ENCODE data around the gene MRPL24. TPM values are rescaled to one million over a fixed set of nuclear protein-coding genes. Genes with fewer than 3 reads are reported as not detected.
A peak's percentile ranks its signal among the peaks of the same experiment; 100 is the strongest.

The MRPL24 gene
- total and polyA plus RNA-seq, 2 of the 4 experiments (the other 2 are of a cell fraction), result 68.8 to 99.5 TPM

DNA sequence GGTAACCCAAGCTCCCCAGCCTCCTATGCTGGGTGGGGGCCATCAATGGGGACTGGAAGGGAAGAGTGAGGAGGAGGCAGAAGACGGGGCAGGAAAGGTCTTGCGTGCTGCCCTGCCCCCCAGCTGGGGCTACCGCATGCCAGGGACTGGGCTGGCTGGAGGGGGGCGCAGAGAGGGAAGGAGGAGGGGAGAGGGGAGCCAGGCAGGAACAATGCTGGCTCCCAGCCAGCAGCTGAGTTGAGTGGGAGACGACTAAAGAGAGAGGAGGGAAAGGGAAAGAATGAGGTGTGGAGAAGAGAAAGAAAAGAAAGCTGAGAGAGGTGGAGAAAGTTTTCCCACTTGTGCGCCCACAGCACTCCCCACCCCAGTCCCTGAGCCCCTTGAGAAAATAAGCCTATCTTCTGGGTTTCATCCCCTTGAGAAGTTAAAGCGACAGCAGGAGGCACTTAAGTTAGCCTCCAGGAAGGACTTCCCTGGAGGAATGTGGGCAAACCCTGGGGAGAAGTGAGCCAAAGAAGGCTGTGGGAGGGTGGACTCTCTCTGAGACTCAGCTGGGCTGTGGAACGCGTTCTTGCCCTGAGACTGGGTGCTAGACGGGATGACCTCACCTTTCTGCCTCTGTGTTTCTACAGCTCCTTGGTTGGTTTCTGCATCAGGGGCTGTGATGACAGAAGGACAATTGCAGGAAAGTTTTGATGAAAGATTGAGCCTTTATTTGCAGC, 50.8 kb downstream of the MRPL24 start:
- H2BK120ac ChIP-seq (ENCODE audit: low read depth, low read length), result no peak overlapping the region
- H3K56ac ChIP-seq (ENCODE audit: extremely low read depth, insufficient read depth, low read length), result no peak overlapping the region
- ATAC-seq (ENCODE audit: low read depth) (no peak), DNase-seq (no peak)
- H2AK9ac ChIP-seq (replicated peaks; ENCODE audit: low read depth, low read length, poor library complexity), result peak overlapping the region; percentile 72
- no peaks in the 10 kb centered on the region for H4K20me1 ChIP-seq (ENCODE audit: insufficient read depth, low read length)
- intact Hi-C loops (cut with micrococcal nuclease) (loop anchor here (1.0 kb wide), 5 partner anchors 15 to 237 kb away; partner anchors contain the start of genes CRABP2 and NTRK1), dilution Hi-C loops (cut with HindIII; ENCODE audit: low sequenced_read_pairs, unreplicated experiment) (no loop called here), in situ Hi-C loops (cut with MboI; ENCODE audit: low sequenced_read_pairs) (loop anchor here (5.0 to 10.0 kb wide), 2 partner anchors 32 to 195 kb away; no protein-coding TSS in a partner anchor)
- CTCF ChIA-PET, result interaction anchor here (0.6 to 5.2 kb wide), 27 partner anchors 9 to 244 kb away, joined by 3 to 104 read pairs (median 5); partner anchors contain the start of genes CRABP2, ISG20L2, METTL25B and MRPL24
- no peak overlapping the region for H2BK15ac ChIP-seq (ENCODE audit: low read depth, low read length)
- H3K23ac ChIP-seq (ENCODE audit: low read depth, low read length), result no peak overlapping the region
- H3K4ac ChIP-seq (ENCODE audit: low read depth, low read length), result peak overlapping the region; percentile 3; the same call in 1 of the 2 replicates
- no peak overlapping the region for H2BK5ac ChIP-seq (ENCODE audit: low read depth, low read length, poor library complexity, severe bottlenecking)
- H3K4me3 ChIP-seq (ENCODE audit: insufficient read depth, low read depth, low read length), result no peak overlapping the region
- no peak overlapping the region for H4K91ac ChIP-seq (ENCODE audit: insufficient read depth, low read depth, low read length)
- no peaks in the 10 kb centered on the region for H3K36me3 ChIP-seq (ENCODE audit: control insufficient read depth, insufficient read depth, low read length)
- H3K27me3 ChIP-seq (ENCODE audit: control insufficient read depth, insufficient read depth, low read length), result peaks cover 3% of the 10 kb centered on the region; the same call in 1 of the 2 replicates
- no TSS peak for BruUV-seq (replicated peaks)
- H4K8ac ChIP-seq (ENCODE audit: low read depth in 2 of 2, low read length in 2 of 2), result no peak overlapping the region; a peak in 1 of 4 replicates
- POLR2A ChIA-PET (ENCODE audit: unreplicated experiment), result no interaction called here
- no peaks in the 10 kb centered on the region for H3K79me1 ChIP-seq (ENCODE audit: low read depth in 1 of 2, low read length in 2 of 2)
- peaks cover 6% of the 10 kb centered on the region; the same call in 1 of the 2 replicates for H3K4me1 ChIP-seq (ENCODE audit: control insufficient read depth, insufficient read depth, low read length)
- no peak overlapping the region; the same call in 1 of the 2 replicates for H3K4me2 ChIP-seq (ENCODE audit: low read depth, low read length)
- peak overlapping the region; percentile 97 for H2AFZ ChIP-seq (replicated peaks; ENCODE audit: low read length, poor library complexity)
- no peak overlapping the region for H2AK5ac ChIP-seq (ENCODE audit: low read depth, low read length)
- H2BK20ac ChIP-seq (ENCODE audit: low read depth, low read length), result no peak overlapping the region
- H3K9me3 ChIP-seq (ENCODE audit: control insufficient read depth, insufficient read depth, low read length), result no peaks in the 10 kb centered on the region
- H3K14ac ChIP-seq (replicated peaks; ENCODE audit: low read depth, low read length), result no peak overlapping the region
- no peak overlapping the region for H3K27ac ChIP-seq (ENCODE audit: insufficient read depth, low read length)
- H3K9ac ChIP-seq (ENCODE audit: low read depth, low read length), result no peak overlapping the region
- WGBS, 2 experiments (ENCODE audit: extremely low coverage in 2 of 2, insufficient read length in 1 of 2), result 100% methylated on average over 1 of the region's 10 CpGs; no CpG with 5 or more reads in 1 of the 2 experiments
- TF ChIP-seq BHLHE40 (IDR thresholded peaks at IDR 0.05; ENCODE audit: low read depth, low read length), result no peak
- TF ChIP-seq RCOR1 (IDR thresholded peaks at IDR 0.05; ENCODE audit: insufficient replicate concordance, low read length), result peak; percentile 63
- TF ChIP-seq, protein P1, sequence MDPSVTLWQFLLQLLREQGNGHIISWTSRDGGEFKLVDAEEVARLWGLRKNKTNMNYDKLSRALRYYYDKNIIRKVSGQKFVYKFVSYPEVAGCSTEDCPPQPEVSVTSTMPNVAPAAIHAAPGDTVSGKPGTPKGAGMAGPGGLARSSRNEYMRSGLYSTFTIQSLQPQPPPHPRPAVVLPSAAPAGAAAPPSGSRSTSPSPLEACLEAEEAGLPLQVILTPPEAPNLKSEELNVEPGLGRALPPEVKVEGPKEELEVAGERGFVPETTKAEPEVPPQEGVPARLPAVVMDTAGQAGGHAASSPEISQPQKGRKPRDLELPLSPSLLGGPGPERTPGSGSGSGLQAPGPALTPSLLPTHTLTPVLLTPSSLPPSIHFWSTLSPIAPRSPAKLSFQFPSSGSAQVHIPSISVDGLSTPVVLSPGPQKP (IDR thresholded peaks at IDR 0.05; ENCODE audit: borderline replicate concordance, low read depth, low read length), result no peak
- no peak overlapping the region for H3K18ac ChIP-seq (ENCODE audit: low read depth, low read length)
- no peak overlapping the region for H4K5ac ChIP-seq (ENCODE audit: low read depth, low read length)
- H3K9me1 ChIP-seq (ENCODE audit: insufficient read depth, low read length), result no peaks in the 10 kb centered on the region

Measured in IMR-90 (cell line).